Measurements from ENCODE around the gene ZC3HAV1.
"Not testable (repeated sequence)": the region's sequence is repeated elsewhere in the genome, so short reads cannot be mapped to it uniquely, and the experiment has no call there.

ZC3HAV1 gene

GRCh38 chr7:139049111-139049510 is 60.4 kb downstream of the ZC3HAV1 start:
- DNase-seq: peak in 2 of 3 donors; percentile 8 to 21

GRCh38 chr7:139047970-139048369 is 61.5 kb downstream of the ZC3HAV1 start:
- DNase-seq: peak; percentile 32 to 62 (median 47)

DNA sequence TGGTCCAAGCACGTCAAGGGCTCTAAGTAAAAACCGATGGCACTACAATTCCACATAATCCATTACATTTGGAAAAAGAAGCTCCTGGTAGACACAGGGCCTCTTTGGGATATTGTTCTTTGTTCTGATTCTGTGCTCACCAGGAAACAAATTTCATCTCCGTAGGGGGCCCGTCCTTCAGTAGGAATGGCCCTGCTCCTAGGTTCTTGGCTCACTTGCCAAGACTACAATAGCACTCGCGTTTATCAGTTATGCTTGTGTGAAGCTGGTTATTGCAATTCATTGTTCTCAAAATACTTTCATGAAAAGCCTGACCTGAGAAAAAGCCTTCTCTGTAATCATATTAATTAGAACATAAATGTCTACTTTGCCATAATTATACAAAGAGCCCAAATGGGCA is 63.4 kb downstream of the ZC3HAV1 start:
- peak; percentile 7 to 32 (median 8) for DNase-seq

- DNase-seq: peak; percentile 31 to 63 (median 38)
These were observed 64.4 kb downstream of the ZC3HAV1 start for GRCh38 chr7:139044813-139045794.

DNA sequence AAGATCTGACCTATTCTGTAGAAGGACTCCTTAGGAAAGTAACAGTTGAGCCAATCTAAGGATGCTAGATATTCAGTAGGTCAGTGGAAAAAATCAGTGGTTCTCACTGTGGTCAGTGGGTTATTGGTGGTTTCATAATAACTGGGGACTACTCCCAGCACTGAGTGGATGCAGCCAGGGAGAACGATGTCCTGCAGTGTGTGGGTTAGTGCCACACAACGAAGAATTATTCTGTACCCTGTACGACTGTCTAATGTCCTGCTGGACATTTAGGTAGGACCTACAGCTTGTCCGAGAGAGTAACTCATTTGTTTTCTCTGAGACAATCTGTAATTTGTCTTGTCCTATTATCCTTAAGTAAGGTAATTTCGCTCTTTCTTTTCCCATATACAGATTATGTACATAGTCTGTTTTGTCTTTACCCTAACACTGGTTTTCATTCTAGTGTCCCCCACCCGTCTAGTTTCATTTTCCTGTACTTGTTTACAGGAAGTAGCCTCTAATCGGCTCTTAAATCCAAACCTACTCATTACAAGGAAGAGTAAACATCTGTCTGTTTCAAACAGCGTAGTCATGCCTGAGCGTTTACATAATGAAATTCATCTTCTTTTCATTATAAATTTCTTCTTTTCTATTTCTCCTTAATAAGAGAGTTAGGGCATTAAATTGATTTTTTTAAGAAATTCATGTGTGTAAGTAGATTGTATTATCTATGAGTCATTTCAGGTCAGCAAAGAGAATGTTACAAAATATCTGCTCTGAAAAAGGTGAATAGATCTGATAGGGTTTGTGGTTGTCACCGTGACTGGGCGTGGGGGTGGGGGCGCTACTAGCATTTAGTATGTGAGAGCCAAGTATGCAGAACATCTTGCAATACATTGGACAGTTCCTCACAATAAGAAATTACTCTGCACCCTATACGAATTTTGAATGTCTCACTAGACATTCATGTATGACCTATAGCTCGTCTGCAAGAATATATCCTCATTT is 65.4 kb downstream of the ZC3HAV1 start:
- DNase-seq: peak; percentile 33 to 50 (median 43)

DNA sequence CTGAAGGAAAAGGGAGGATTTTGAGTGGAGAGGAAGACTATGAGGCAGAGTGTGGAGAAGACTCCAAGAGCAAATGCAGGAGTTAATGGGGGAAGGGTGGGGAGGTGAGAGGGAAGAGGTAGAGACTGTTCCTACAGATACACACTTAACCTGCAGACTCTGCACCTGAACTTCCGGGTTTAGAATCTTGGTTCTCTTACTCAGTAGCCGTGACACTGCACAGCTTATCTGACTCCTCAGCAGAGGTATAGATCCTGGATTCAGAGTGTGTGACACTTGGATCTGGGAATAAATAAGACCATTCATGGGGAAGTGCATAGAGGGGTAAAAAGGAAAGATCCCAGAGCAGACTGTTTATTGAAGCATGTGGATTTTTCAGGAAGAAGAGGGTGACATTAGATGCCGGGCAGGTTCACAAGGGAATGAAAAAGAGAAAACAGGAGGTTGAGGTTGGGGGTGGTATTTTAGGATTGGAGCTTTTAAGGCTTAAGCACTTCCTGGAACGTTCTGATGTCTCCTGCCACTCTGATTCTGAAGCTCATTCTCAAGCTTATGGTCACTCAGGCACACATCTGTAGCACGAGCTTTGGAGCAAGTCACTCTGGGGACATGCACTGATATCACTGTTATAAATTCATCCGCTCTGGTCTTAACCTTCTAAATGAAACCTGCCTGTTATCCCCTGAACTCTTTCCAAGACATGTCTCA is 68.0 kb downstream of the ZC3HAV1 start:
- peak; percentile 39 to 78 (median 51) for DNase-seq

- DNase-seq: peak; percentile 7 to 28 (median 12)
These were observed 70.8 kb downstream of the ZC3HAV1 start for GRCh38 chr7:139038691-139039090.

- peak in 1 of 3 donors; percentile 21 for DNase-seq
These were observed 72.6 kb downstream of the ZC3HAV1 start for GRCh38 chr7:139036901-139037300.

- peak; percentile 33 to 66 (median 50) for DNase-seq
These were observed 73.8 kb downstream of the ZC3HAV1 start, which contains the start of gene ZC3HAV1L for GRCh38 chr7:139035586-139036353. ZC3HAV1L (minus strand) TSS chr7:139036042; CDS start chr7:139036017, 25 bp downstream.

DNA sequence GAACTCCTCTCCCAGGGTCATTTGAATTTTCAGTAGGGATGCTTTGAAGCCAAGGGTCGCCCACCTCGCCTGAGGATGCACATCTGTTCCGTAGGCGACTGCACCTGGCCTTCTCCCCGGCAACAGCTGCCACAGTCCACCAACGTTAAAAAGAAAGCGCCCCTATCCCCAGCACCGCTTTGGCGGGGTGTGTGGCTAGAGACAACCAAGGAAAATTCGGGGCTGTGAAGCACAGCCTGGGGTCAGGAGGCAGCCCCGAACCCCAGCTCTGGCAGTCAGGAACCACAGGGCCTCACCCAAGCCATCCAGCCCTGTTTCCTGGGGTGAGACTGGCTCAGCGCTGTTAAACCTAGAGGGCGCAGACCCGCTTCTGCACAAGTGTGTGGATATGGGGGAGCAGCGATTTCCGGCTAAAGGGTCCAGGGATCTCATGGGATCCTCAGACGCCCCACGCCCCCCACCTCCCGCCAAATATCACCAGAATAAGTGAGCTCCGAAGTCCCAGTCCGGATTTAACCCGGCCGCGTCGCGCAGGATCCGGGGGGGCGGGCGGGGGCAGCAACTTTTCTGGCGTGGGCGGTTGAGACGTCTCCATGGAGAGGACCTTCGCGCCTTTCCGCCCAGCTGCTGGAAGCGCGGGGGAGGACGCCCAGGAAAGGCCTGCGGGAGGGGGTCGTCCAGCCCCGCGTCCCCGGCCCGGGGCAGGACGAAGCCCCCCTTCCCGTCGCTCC is 74.5 kb downstream of the ZC3HAV1 start:
- peak in 2 of 3 donors; percentile 18 to 43 for DNase-seq

- DNase-seq: peak; percentile 14 to 36 (median 34)
These were observed 75.2 kb downstream of the ZC3HAV1 start for GRCh38 chr7:139034336-139034735.

DNA sequence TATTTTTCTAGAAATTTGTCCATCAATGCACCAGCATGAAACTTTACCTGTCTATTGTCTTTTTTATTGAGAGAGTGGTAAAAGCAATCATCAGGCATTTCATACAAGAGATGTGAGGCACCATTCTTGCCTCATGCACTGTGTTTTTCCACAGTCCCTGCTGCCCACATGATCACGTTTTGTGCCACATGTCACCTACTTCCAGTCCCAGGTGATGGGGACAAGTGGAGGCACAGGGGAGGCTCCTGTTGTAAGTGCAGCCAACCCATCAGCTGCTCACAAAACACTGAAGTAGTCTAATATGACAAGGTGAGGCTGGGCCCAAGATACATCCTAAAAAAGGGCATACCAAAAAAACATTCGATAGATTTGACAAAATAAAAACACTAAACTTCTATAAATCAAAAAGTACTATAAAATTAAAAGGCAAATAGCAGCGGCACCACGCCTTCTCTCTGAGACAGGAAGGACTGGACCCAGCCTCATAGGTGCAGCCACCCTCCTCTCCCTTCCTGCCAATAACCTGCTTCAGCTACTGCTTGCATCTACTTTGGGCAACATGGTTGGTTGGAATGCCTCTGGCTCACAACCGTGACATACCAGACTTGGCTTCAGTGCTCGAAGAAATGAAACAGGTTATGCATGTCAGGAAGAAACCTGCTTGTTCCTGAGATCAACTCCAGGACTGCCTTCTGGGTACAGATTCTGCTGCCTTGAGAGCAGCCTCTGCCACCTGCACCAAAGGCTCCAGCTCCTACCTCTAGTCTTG is 76.0 kb downstream of the ZC3HAV1 start:
- DNase-seq: no peak

- DNase-seq: no peak
These were observed 77.0 kb downstream of the ZC3HAV1 start for GRCh38 chr7:139032473-139032872.

- DNase-seq: no peak
These were observed 80.2 kb downstream of the ZC3HAV1 start for GRCh38 chr7:139029353-139029752.

DNA sequence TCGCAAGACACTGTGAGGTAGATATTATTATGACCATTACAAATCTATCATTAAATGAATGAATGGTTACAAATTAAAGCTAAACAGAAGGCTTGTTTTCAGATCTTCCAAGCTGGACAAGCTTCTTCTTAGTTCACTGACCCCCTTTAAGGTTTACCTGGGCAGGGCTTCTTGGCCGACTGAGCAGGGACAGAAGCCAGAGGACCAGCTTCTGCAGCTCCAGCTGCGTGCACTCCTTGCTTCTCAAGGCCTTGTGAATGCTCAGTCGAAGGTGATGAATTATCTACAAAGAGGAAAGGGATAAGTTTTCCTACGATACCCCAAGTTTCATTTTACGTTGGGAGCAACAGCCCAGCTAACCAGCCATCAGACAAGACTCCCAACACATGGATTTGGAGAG is 83.0 kb downstream of the ZC3HAV1 start:
- DNase-seq: no peak

DNA sequence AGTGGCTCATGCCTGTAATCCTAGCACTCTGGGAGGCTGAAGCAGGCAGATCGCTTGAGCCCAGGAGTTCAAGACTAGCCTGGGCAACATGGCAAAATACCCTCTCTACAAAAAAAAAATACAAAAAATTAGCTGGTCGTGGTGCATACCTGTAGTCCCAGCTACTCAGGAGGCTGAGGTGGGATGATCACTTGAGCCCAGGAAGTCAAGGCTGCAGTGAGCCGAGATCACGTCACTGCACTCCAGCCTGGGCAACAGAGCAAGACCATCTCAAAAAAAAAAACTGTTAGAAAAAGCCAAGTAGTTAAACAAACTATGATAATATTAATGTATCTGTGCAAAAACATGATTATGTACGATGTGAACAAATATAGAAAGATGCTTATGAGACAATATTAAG is 83.7 kb downstream of the ZC3HAV1 start:
- DNase-seq: not testable (repeated sequence)

DNA sequence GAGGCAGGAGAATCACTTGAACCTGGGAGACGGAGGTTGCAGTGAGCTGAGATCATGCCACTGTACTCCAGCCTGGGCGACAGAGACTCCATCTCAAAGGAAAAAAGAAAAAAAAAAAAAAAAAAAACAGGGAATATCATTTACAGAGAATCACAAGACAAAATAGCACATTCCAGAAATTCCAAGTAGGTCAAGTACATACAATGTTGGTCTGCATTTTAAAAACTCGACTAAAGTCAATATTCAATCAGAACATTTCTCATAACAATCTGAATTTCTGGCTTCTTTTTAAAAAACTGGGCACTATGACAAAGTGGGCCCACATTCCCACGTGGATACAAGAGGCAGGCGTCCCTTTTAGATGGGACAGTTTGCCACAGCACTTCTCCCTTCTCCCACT is 86.4 kb downstream of the ZC3HAV1 start:
- no peak for DNase-seq

GRCh38 chr7:139022286-139022685 is 87.2 kb downstream of the ZC3HAV1 start:
- no peak for DNase-seq

DNA sequence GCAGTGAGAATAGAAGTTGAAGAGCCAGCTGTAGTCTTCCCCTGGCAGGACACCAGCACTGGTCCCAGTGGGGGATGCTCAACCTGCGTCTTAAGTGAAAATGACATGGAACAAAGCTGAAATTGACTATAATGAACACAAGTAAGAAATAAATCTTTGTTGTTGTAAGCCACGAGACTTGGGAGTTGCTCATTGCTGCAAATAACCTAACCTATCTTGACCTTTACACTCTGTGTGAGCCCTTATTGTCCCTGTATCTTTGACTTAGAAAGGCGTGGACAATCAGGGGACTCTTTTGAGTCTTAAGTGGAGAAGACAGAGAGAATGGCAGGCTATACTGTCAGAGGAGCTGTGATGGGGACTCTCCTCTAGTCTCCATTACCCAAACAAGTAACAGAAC is 90.6 kb downstream of the ZC3HAV1 start:
- no peak for DNase-seq
